Fibroblast of pulmonary artery (primary cell): ENCODE data around the gene MCAT.
"Not testable (repeated sequence)": the region's sequence is repeated elsewhere in the genome, so short reads cannot be mapped to it uniquely, and the experiment has no call there.

Experiments used
- DNase-seq: peaks from one replicate; pipeline ENCODE4 v3.0.0-alpha.2; 2010; ENCODE audit warnings: low read depth
- H3K4me3 ChIP-seq: replicated peaks from 2 replicates; pipeline ENCODE4 v1.5.1; 2011; ENCODE audit warnings: low read depth, mild to moderate bottlenecking, control low read depth, low read length, moderate library complexity
- CTCF ChIP-seq: IDR thresholded peaks from 2 replicates; pipeline ENCODE4 v1.5.1; 2011; ENCODE audit warnings: mild to moderate bottlenecking, control low read depth, low read length, inconsistent platforms; ENCODE audit errors: missing control alignments

Gene MCAT

DNA sequence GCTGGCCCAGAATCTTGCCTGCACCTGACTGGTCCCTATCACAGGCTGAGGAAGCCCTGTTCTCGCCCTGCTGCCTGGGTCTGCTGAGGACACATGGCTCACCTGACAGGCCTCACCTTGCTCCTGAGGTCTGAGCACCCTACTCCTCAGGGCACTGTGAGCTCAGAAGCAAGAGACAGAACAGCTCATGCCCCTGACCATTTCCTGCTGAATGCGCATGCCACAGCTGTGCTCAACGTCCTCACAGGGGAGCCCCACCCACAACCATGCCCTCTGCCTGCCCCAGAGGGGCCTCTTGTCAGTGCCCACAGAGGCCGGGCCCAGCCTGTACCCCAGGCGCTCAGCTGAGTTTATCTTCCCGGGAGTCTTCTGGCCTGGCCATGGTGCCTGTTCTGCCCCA is 5.4 kb upstream of the MCAT start:
- H3K4me3 ChIP-seq = no peak overlapping the region
- no peak for DNase-seq
- no peak for TF ChIP-seq CTCF

DNA sequence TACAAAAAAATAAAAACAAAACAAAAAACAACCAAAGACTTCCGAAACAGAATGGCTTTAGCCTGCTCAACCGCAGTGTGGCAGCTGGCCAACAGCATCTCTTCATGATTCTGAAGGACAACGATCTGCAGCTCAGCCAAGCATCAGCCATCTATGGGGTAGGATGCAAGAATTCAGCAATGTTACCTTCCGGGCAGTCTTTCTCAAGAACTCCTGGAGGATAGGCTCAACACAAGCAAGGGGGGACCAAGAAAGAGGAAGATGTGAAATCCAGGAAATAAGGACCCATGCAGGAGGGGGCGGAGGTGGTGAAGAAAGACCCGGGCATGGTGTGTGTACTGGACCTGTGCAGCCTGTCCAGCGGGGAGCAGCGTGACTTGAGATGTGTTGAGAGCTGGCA is 4.6 kb upstream of the MCAT start:
- no peak for TF ChIP-seq CTCF
- no peak overlapping the region for H3K4me3 ChIP-seq
- DNase-seq = no peak

- H3K4me3 ChIP-seq, DNase-seq: not testable (repeated sequence)
Measured at GRCh38 chr22:43146332-43146731, 3.1 kb upstream of the MCAT start.

- DNase-seq = not testable (repeated sequence)
Measured at GRCh38 chr22:43145371-43145770, 2.2 kb upstream of the MCAT start.

GRCh38 chr22:43144949-43145348 is 1.8 kb upstream of the MCAT start:
- no peak overlapping the region for H3K4me3 ChIP-seq
- DNase-seq = no peak
- TF ChIP-seq CTCF = no peak

More at GRCh38 chr22:43145371-43145770, 2.2 kb upstream of the MCAT start:
- not testable (repeated sequence) for H3K4me3 ChIP-seq

- H3K4me3 ChIP-seq = no peak overlapping the region
- TF ChIP-seq CTCF = no peak
- DNase-seq = no peak
Measured at GRCh38 chr22:43136801-43137200, 6.4 kb downstream of the MCAT start.

DNA sequence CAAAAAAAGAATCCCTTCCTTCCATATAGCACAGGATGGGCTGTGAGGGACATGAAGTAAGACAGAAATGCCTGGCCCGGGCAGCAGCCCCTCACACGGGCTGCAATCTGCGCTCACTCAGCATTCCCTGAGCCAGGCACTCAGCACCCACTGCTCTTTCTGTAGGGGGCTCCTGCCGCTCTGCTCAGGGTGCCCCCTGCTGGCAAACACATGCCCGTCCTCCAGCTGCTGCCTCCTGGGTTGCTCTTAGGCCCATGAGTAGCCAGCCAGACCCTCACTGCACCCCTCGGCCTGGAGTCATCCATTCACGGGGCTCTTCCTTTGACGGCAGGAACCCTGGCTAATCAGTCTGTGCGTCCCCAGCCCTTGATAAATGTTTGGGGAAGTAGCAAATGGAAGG is 6.9 kb downstream of the MCAT start:
- DNase-seq = peak; percentile 55
- TF ChIP-seq CTCF = peak; percentile 79
- no peak overlapping the region for H3K4me3 ChIP-seq

- no peak for DNase-seq
- no peak for TF ChIP-seq CTCF
- H3K4me3 ChIP-seq = no peak overlapping the region
Measured at GRCh38 chr22:43135565-43135964, 7.6 kb downstream of the MCAT start.
